UCSD-AML1 (cell line): ENCODE measurements around the gene PSMD1.
"Not testable (repeated sequence)": the region's sequence is repeated elsewhere in the genome, so short reads cannot be mapped to it uniquely, and the experiment has no call there.

ENCODE experiments used
- DNase-seq: peaks from one replicate; lab custom pipeline; 2025; ENCODE audit not compliant: unreplicated experiment; lab: John Stamatoyannopoulos, UW

The PSMD1 gene

DNA sequence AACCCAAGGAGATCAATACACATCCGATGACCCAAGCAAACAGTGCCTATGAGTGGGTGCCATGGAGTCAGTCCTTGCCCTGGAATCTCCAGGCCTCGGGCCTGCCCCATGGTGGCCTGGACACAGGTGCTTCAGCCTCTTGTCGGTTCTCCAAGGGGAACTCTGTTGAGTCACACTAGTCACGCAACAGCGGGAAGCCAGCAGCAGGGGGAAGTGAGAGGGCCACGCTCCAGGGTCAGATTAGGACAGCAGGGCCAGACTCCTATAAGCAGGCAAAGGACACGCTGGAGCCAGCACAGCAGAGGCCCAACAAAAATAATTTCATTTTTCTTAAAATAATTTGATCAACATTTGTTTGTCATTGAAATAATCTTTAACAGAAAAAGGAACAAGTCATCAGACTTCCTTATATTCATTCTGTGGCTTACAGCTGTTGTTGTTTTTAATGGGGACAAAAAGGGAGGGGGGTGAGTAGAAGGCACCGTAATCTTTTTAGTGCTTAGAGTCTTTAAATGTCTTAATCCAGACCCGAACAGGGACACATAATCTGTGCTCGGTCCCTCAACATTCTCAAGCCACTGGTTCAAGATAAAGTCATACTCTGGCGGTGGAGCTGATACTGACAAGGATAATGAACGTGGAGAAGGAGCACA is 125.3 kb downstream of the PSMD1 start:
- DNase-seq: peak; percentile 57

DNA sequence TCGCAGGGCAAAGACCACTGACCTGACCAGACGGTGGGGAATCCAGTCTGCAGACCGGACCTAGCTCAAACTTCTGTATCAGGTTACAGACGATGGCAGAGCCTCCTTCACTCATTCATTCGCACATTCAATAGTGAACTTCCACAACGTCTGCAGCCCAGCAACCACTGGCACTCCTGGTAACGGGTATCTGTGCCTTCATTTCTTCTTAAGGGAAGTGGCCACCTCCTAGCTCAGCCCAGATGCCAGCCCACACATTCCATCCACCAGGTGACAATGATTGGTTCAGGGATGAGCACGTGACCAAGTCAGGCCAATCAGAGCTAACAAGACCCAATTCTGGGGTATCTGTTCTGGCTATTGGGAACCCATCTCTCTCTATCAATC is 125.8 kb downstream of the PSMD1 start:
- DNase-seq: no peak

DNA sequence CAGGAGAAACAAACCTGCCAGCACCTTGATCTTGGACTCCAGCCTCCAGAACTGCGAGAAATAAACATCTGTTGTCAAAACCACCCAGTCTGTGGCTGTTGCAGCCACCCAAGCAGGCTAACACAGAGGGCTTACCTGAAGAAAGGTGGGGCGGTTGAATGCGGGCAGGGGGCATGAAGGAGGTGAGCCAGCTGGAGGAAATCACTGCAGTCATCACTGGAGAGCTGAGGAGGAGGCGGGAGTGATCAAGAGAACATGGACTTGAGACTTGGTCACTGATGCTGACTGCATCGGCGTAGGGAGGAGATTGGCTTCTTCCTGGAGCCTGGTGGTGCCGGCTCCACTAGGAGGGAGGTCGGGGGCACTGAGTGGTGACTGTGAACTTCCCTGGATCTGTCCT is 127.2 kb downstream of the PSMD1 start:
- no peak for DNase-seq

- no peak for DNase-seq
Observed at GRCh38 chr2:231184319-231184718, 127.7 kb downstream of the PSMD1 start.

GRCh38 chr2:231185050-231185725 is 128.5 kb downstream of the PSMD1 start:
- DNase-seq: no peak

GRCh38 chr2:231185886-231186285 is 129.2 kb downstream of the PSMD1 start:
- no peak for DNase-seq

- DNase-seq: no peak
Observed at GRCh38 chr2:231186325-231186724, 129.7 kb downstream of the PSMD1 start.

GRCh38 chr2:231187736-231188505 is 131.3 kb downstream of the PSMD1 start:
- no peak for DNase-seq

GRCh38 chr2:231188506-231189170 is 132.0 kb downstream of the PSMD1 start:
- no peak for DNase-seq

DNA sequence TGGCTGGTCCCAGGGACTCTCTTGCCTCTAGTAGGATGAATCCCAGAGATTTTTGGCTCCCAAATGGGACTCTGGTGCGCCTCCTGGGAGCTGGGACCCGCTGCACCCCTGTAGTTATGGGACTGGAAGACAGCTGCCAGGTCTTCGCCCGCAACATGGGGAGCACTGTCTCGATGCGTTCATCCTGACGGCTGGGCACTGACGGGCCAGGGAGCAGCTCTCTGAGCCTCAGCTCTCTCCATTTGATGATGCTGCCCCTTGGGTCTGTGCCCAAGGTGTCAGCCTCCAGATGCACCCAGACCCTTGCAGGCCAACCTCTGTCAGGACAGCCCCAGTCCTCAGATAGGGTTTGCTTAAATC is 132.5 kb downstream of the PSMD1 start:
- DNase-seq: no peak

GRCh38 chr2:231189571-231190495 is 133.2 kb downstream of the PSMD1 start:
- no peak for DNase-seq

GRCh38 chr2:231190531-231191197 is 134.0 kb downstream of the PSMD1 start:
- DNase-seq: no peak

DNA sequence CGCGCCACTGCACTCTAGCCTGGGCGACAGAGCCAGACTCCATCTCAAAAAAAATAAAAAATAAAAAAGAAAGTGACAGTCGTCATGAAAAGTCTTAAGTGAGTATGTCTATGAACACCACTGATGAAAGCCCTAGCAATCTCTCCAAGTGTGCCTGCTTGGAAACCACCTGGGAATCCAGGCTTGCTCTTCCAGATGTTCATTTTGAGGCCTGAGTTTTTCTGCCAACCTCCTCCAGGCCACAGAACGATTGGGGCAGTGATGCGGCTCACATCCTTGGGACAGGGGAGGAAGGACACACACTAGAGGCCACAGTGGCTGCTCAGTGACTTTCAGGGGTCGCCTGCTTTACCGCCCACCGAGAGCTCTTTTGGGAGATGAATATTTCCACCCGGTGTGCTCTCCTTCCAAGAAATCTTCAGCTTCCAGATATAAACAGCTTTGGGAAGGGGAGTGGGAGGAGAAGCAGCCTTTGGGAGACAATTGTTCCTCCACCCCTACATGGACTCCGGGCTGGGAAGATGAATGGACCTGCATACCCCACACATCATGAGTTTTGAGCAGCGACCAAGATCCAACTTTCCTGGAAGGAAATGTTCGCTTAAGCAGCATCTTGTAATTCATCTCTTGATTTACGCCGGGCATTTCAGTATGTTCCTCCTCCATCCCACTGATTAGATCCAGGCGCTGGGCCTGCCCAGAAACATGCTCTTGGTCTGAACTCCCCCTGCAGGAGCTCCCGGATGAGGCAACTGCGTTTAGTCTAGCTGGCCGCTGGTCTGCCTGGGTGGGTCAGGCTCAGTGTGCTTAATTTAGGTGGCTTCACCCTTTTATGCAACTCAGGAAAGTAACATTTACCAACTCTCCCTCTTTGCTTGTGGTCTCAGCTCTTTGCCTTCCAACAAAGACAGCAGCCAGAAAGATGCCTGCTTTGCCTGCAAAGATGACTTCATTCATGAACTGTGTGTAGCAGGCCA is 135.5 kb downstream of the PSMD1 start:
- DNase-seq: peak; percentile 63

DNA sequence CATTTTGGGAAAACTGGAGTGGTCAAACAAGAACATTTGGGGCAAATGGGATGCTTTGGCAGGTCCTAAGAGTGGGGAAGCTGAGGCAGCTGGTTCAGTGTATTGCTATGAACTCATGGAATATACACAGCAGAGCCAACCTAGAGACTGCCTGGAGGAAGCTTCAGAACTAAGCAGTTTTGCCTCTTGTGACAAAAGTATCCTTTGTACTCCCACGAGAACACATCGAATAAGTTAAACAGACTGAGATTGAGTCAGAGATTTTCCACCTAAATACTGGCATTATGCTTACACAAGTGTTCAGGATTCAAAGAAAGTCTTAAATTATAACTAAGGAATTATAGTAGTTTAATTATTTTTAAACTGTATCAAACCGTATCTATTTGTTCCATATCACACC is 136.5 kb downstream of the PSMD1 start:
- no peak for DNase-seq

- no peak for DNase-seq
Observed at GRCh38 chr2:231196592-231196991, 139.9 kb downstream of the PSMD1 start.

DNA sequence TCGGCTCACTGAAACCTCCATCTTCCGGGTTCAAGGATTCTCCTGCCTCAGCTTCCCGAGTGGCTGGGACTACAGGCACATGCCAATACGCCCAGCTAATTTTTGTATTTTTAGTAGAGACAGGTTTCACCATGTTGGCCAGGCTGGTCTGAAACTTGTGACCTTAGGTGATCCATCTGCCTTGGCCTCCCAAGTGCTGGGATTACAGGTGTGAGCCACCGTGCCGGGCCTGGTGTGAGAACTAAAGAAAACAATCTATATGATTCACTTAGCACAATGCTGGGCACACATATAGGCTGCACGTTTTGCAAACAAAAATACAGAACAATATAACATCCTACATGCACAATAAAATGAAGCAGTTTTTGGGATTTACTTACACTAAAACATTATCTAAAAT is 140.5 kb downstream of the PSMD1 start:
- DNase-seq: not testable (repeated sequence)

GRCh38 chr2:231197706-231198290 is 141.1 kb downstream of the PSMD1 start:
- DNase-seq: no peak
